Mucosa of descending colon (tissue), 3 donors: Measurements from ENCODE around the gene CTNNA3. TPM values are rescaled to one million over a fixed set of nuclear protein-coding genes. Genes with fewer than 3 reads are reported as not detected.

Experiments
- ATAC-seq: fragments of 200-7000 bp; cut with Tn5 transposase; one replicate; pipeline ENCODE4 v1.9.1; 2020; ENCODE audit warnings: mild to moderate bottlenecking, moderate library complexity
- DNase-seq, 3 donors: peaks; one replicate each; pipeline ENCODE4 v3.0.0-alpha.2; 2020
- H3K36me3 ChIP-seq: fragments of 200-600 bp; one replicate; pipeline ENCODE4 v1.8.0; 2021; ENCODE audit warnings: low read depth, mild to moderate bottlenecking
- H3K4me1 ChIP-seq: fragments of 200-600 bp; one replicate; pipeline ENCODE4 v1.8.0; 2021; ENCODE audit warnings: low read depth, mild to moderate bottlenecking
- H3K4me3 ChIP-seq: fragments of 200-600 bp; one replicate; pipeline ENCODE4 v1.8.0; 2021; ENCODE audit warnings: mild to moderate bottlenecking
- H3K9me3 ChIP-seq: fragments of 200-600 bp; one replicate; pipeline ENCODE4 v1.8.0; 2021; ENCODE audit warnings: mild to moderate bottlenecking
- CTCF ChIP-seq: fragments of 200-600 bp; IDR thresholded peaks from one replicate; pipeline ENCODE4 v1.8.0; 2022; ENCODE audit warnings: antibody characterized with exemption, mild to moderate bottlenecking
- intact Hi-C, 2 donors: fragments of 100-400 bp; cut with DNase I in 1 of 2; cut with micrococcal nuclease in 1 of 2; formaldehyde crosslinking; loops; one replicate each; pipeline versions ENCODE4 v1.11.0 to v1.11.1; 2022; cut with DNase I, micrococcal nuclease
- total RNA-seq, 3 donors: library from RNA; stranded (reverse); fragmentation: NEBNext Ultra II Directional in 2 of 3; extraction: Animal tissue kit (Norgen Biotek cat#: 25700) in 2 of 3; gene quantifications; one replicate each; pipeline versions ENCODE4 v1.2.1 to v1.2.4, GENCODE V29; 2021 to 2023
- donor health status: DM: no; HTN: no; CAD: no; lungs with moderate emphysema.
- donor health status: DM: no; HTN: no; CAD: no.
- donor health status: DM: no; HTN: yes; CAD: no.

The CTNNA3 gene
- total RNA-seq, 3 donors from 2014 or later: 0.52 to 7.5 (median 0.70) TPM

- H3K36me3 ChIP-seq: no peaks in the 10 kb centered on the region
- TF ChIP-seq CTCF: no peak
- no peak for ATAC-seq
Observed at GRCh38 chr10:66295602-66296001, 1400.4 kb downstream of the CTNNA3 start.

GRCh38 chr10:66294538-66294937 is 1401.5 kb downstream of the CTNNA3 start:
- DNase-seq (no peak), ATAC-seq (no peak)
- Histone ChIP-seq H3K36me3 (no peaks in the 10 kb centered on the region), H3K9me3 (no peaks in the 10 kb centered on the region), H3K4me1 (peaks cover 7% of the 10 kb centered on the region), H3K4me3 (no peak overlapping the region)
- intact Hi-C loops: no loop called here
- TF ChIP-seq CTCF: no peak

More at GRCh38 chr10:66295602-66296001, 1400.4 kb downstream of the CTNNA3 start:
- DNase-seq: no peak
- Histone ChIP-seq H3K4me3 (no peak overlapping the region), H3K4me1 (peaks cover 7% of the 10 kb centered on the region), H3K9me3 (no peaks in the 10 kb centered on the region)
- intact Hi-C loops: no loop called here

- Histone ChIP-seq H3K9me3 (no peaks in the 10 kb centered on the region), H3K4me1 (peaks cover 7% of the 10 kb centered on the region), H3K4me3 (no peak overlapping the region), H3K36me3 (no peaks in the 10 kb centered on the region)
- ATAC-seq (no peak), DNase-seq (no peak)
- intact Hi-C loops: no loop called here
- no peak for TF ChIP-seq CTCF
Observed at GRCh38 chr10:66292922-66293321, 1403.1 kb downstream of the CTNNA3 start.

GRCh38 chr10:66292456-66292855 is 1403.5 kb downstream of the CTNNA3 start:
- Histone ChIP-seq H3K9me3 (no peaks in the 10 kb centered on the region), H3K4me1 (peaks cover 7% of the 10 kb centered on the region), H3K4me3 (no peak overlapping the region), H3K36me3 (no peaks in the 10 kb centered on the region)
- intact Hi-C loops: no loop called here
- ATAC-seq (no peak), DNase-seq (no peak)
- TF ChIP-seq CTCF: no peak

- ATAC-seq: peak; percentile 87
- H3K36me3 ChIP-seq: no peaks in the 10 kb centered on the region
- no peak for TF ChIP-seq CTCF
- peaks cover 7% of the 10 kb centered on the region for H3K4me1 ChIP-seq
- peak in 1 of 3 donors; percentile 68 for DNase-seq
- intact Hi-C loops: no loop called here
- no peak overlapping the region for H3K4me3 ChIP-seq
- no peaks in the 10 kb centered on the region for H3K9me3 ChIP-seq
Observed at GRCh38 chr10:66291133-66291532, 1404.9 kb downstream of the CTNNA3 start.

- ATAC-seq: no peak
- no peak overlapping the region for H3K4me3 ChIP-seq
- intact Hi-C loops: no loop called here
- no peaks in the 10 kb centered on the region for H3K4me1 ChIP-seq
- no peaks in the 10 kb centered on the region for H3K9me3 ChIP-seq
- no peaks in the 10 kb centered on the region for H3K36me3 ChIP-seq
- no peak for TF ChIP-seq CTCF
- DNase-seq: no peak
Observed at GRCh38 chr10:66284621-66285020, 1411.4 kb downstream of the CTNNA3 start.
